Stimulated activated naive B cell treated with anti-CD40 and anti-IgM and Interleukin-4, amounts not matched to agents 10 μg/mL and 1 μg/mL and 100 μg/mL, for 72 hours (primary cell): ENCODE data around the gene SGMS1.

Experiments used
- ATAC-seq, 2 donors: fragments of 150-1000 bp; cut with Tn5 transposase; replicated peaks; 2 replicates each; pipeline ENCODE4 v1.10.0; 2021; ENCODE audit warnings: moderate library complexity in 1 of 2
- DNase-seq: peaks from one replicate; pipeline ENCODE4 v3.0.0; 2021
- H3K27ac Mint-ChIP-seq: one replicate; pipeline ENCODE4 v1.8.0; 2022; ENCODE audit warnings: mild to moderate bottlenecking, mixed read lengths
- H3K27me3 Mint-ChIP-seq, 2 donors: one replicate each; pipeline ENCODE4 v1.8.0; 2022; ENCODE audit warnings: mixed read lengths in 2 of 2
- H3K36me3 Mint-ChIP-seq, 2 donors: one replicate each; pipeline ENCODE4 v1.8.0; 2022; ENCODE audit warnings: mixed read lengths in 2 of 2, mild to moderate bottlenecking in 1 of 2
- H3K4me1 Mint-ChIP-seq, 2 donors: one replicate each; pipeline ENCODE4 v1.8.0; 2022; ENCODE audit warnings: mixed read lengths in 2 of 2, mild to moderate bottlenecking in 1 of 2
- H3K4me3 Mint-ChIP-seq, 2 donors: one replicate each; pipeline ENCODE4 v1.8.0; 2022; ENCODE audit warnings: mild to moderate bottlenecking in 2 of 2, mixed read lengths in 2 of 2, moderate library complexity in 1 of 2
- H3K9me3 Mint-ChIP-seq, 2 donors: one replicate each; pipeline ENCODE4 v1.8.0; 2022; ENCODE audit warnings: mixed read lengths in 2 of 2, mild to moderate bottlenecking in 1 of 2

The SGMS1 gene

GRCh38 chr10:50477287-50478203, 146.2 kb downstream of the SGMS1 start:
- DNase-seq = no peak
- Mint-ChIP-seq H3K36me3 (peaks cover 23 to 53% of the 10 kb centered on the region in 2 donors), H3K4me3 (no peak overlapping the region), H3K27me3 (no peaks in the 10 kb centered on the region), H3K4me1 (peaks cover 6 to 18% of the 10 kb centered on the region in 2 donors), H3K27ac (no peak overlapping the region), H3K9me3 (peaks cover 8% of the 10 kb centered on the region in 2 donors)
- ATAC-seq = no peak

GRCh38 chr10:50473756-50474155, 150.0 kb downstream of the SGMS1 start:
- no peak overlapping the region for H3K4me3 Mint-ChIP-seq
- H3K4me1 Mint-ChIP-seq = peaks cover 20 to 51% of the 10 kb centered on the region in 2 donors
- H3K36me3 Mint-ChIP-seq = peaks cover 19 to 30% of the 10 kb centered on the region in 2 donors
- peaks cover 8% of the 10 kb centered on the region in 2 donors for H3K9me3 Mint-ChIP-seq
- no peak for DNase-seq
- no peak overlapping the region for H3K27ac Mint-ChIP-seq
- no peak for ATAC-seq
- no peaks in the 10 kb centered on the region for H3K27me3 Mint-ChIP-seq

GRCh38 chr10:50472914-50473313, 150.8 kb downstream of the SGMS1 start:
- H3K4me1 Mint-ChIP-seq = peaks cover 20 to 59% of the 10 kb centered on the region in 2 donors
- no peaks in the 10 kb centered on the region for H3K27me3 Mint-ChIP-seq
- no peak overlapping the region for H3K4me3 Mint-ChIP-seq
- no peak overlapping the region for H3K27ac Mint-ChIP-seq
- no peak for DNase-seq
- ATAC-seq = no peak
- peaks cover 8% of the 10 kb centered on the region in 2 donors for H3K9me3 Mint-ChIP-seq
- H3K36me3 Mint-ChIP-seq = peaks cover 19 to 24% of the 10 kb centered on the region in 2 donors

- DNase-seq (no peak), ATAC-seq (no peak)
- H3K27me3 Mint-ChIP-seq = no peaks in the 10 kb centered on the region
- H3K4me3 Mint-ChIP-seq = no peak overlapping the region
- H3K27ac Mint-ChIP-seq = no peak overlapping the region
- H3K9me3 Mint-ChIP-seq = no peaks in the 10 kb centered on the region
- peaks cover 6 to 10% of the 10 kb centered on the region in 2 donors for H3K36me3 Mint-ChIP-seq
- peaks cover 27 to 72% of the 10 kb centered on the region in 2 donors for H3K4me1 Mint-ChIP-seq
These were observed 152.2 kb downstream of the SGMS1 start for GRCh38 chr10:50471583-50471975.

- no peaks in the 10 kb centered on the region for H3K9me3 Mint-ChIP-seq
- no peak overlapping the region for H3K27ac Mint-ChIP-seq
- peaks cover 2 to 6% of the 10 kb centered on the region in 2 donors for H3K36me3 Mint-ChIP-seq
- no peak overlapping the region for H3K4me3 Mint-ChIP-seq
- no peaks in the 10 kb centered on the region for H3K27me3 Mint-ChIP-seq
- H3K4me1 Mint-ChIP-seq = peaks cover 26 to 72% of the 10 kb centered on the region in 2 donors
- no peak for ATAC-seq
- DNase-seq = no peak
These were observed 152.8 kb downstream of the SGMS1 start for GRCh38 chr10:50470798-50471582.

GRCh38 chr10:50470345-50470744, 153.4 kb downstream of the SGMS1 start:
- peaks cover 28 to 68% of the 10 kb centered on the region in 2 donors for H3K4me1 Mint-ChIP-seq
- ATAC-seq = no peak
- H3K4me3 Mint-ChIP-seq = no peak overlapping the region
- H3K36me3 Mint-ChIP-seq = peaks cover 7 to 11% of the 10 kb centered on the region in 2 donors
- no peaks in the 10 kb centered on the region for H3K27me3 Mint-ChIP-seq
- no peaks in the 10 kb centered on the region for H3K9me3 Mint-ChIP-seq
- DNase-seq = no peak
- no peak overlapping the region for H3K27ac Mint-ChIP-seq

GRCh38 chr10:50469778-50470193, 154.0 kb downstream of the SGMS1 start:
- peak in 1 of 2 donors; percentile 45 for ATAC-seq
- Mint-ChIP-seq H3K27ac (no peak overlapping the region), H3K4me1 (peaks cover 28 to 73% of the 10 kb centered on the region in 2 donors)

GRCh38 chr10:50469288-50469687, 154.5 kb downstream of the SGMS1 start:
- DNase-seq (no peak), ATAC-seq (no peak)
- Mint-ChIP-seq H3K4me1 (peaks cover 28 to 73% of the 10 kb centered on the region in 2 donors), H3K9me3 (no peaks in the 10 kb centered on the region), H3K27me3 (no peaks in the 10 kb centered on the region), H3K27ac (no peak overlapping the region), H3K4me3 (no peak overlapping the region), H3K36me3 (peaks cover 13 to 19% of the 10 kb centered on the region in 2 donors)

More at GRCh38 chr10:50469778-50470193, 154.0 kb downstream of the SGMS1 start:
- Mint-ChIP-seq H3K27me3 (no peaks in the 10 kb centered on the region), H3K4me3 (no peak overlapping the region), H3K36me3 (peaks cover 13 to 17% of the 10 kb centered on the region in 2 donors), H3K9me3 (no peaks in the 10 kb centered on the region)
- no peak for DNase-seq

- no peak for ATAC-seq
- H3K9me3 Mint-ChIP-seq = no peaks in the 10 kb centered on the region
These were observed 156.5 kb downstream of the SGMS1 start for GRCh38 chr10:50467209-50467608.

GRCh38 chr10:50464004-50464409, 159.7 kb downstream of the SGMS1 start:
- H3K4me1 Mint-ChIP-seq = peaks cover 8 to 45% of the 10 kb centered on the region in 2 donors
- H3K4me3 Mint-ChIP-seq = no peak overlapping the region
- ATAC-seq (no peak), DNase-seq (no peak)
- H3K27ac Mint-ChIP-seq = no peak overlapping the region
- H3K9me3 Mint-ChIP-seq = no peaks in the 10 kb centered on the region
- no peaks in the 10 kb centered on the region for H3K27me3 Mint-ChIP-seq
- H3K36me3 Mint-ChIP-seq = peaks cover 30 to 44% of the 10 kb centered on the region in 2 donors

More at GRCh38 chr10:50467209-50467608, 156.5 kb downstream of the SGMS1 start:
- Mint-ChIP-seq H3K27ac (no peak overlapping the region), H3K27me3 (no peaks in the 10 kb centered on the region), H3K36me3 (peaks cover 19 to 33% of the 10 kb centered on the region in 2 donors), H3K4me1 (peaks cover 23 to 74% of the 10 kb centered on the region in 2 donors), H3K4me3 (no peak overlapping the region)
- DNase-seq = no peak

GRCh38 chr10:50461834-50462233, 161.9 kb downstream of the SGMS1 start:
- no peaks in the 10 kb centered on the region for H3K9me3 Mint-ChIP-seq
- peaks cover 30 to 51% of the 10 kb centered on the region in 2 donors for H3K36me3 Mint-ChIP-seq
- peaks cover 2 to 24% of the 10 kb centered on the region in 2 donors for H3K4me1 Mint-ChIP-seq
- H3K4me3 Mint-ChIP-seq = no peak overlapping the region
- H3K27me3 Mint-ChIP-seq = no peaks in the 10 kb centered on the region
- H3K27ac Mint-ChIP-seq = no peak overlapping the region
- ATAC-seq (no peak), DNase-seq (no peak)

- no peaks in the 10 kb centered on the region for H3K27me3 Mint-ChIP-seq
- H3K36me3 Mint-ChIP-seq = peaks cover 28 to 51% of the 10 kb centered on the region in 2 donors
- ATAC-seq = no peak
- DNase-seq = no peak
- H3K4me1 Mint-ChIP-seq = peaks cover 2 to 24% of the 10 kb centered on the region in 2 donors
- no peak overlapping the region for H3K4me3 Mint-ChIP-seq
- no peaks in the 10 kb centered on the region for H3K9me3 Mint-ChIP-seq
- no peak overlapping the region for H3K27ac Mint-ChIP-seq
These were observed 162.6 kb downstream of the SGMS1 start for GRCh38 chr10:50461123-50461522.

- no peaks in the 10 kb centered on the region for H3K27me3 Mint-ChIP-seq
- H3K36me3 Mint-ChIP-seq = peaks cover 18 to 26% of the 10 kb centered on the region in 2 donors
- no peak overlapping the region for H3K4me3 Mint-ChIP-seq
- ATAC-seq = no peak
- peaks cover 21 to 46% of the 10 kb centered on the region in 2 donors for H3K4me1 Mint-ChIP-seq
- no peak for DNase-seq
- H3K9me3 Mint-ChIP-seq = no peaks in the 10 kb centered on the region
- H3K27ac Mint-ChIP-seq = no peak overlapping the region
These were observed 167.0 kb downstream of the SGMS1 start for GRCh38 chr10:50456719-50457118.

- Mint-ChIP-seq H3K27ac (no peak overlapping the region), H3K36me3 (peaks cover 7 to 20% of the 10 kb centered on the region in 2 donors), H3K4me1 (peaks cover 25 to 46% of the 10 kb centered on the region in 2 donors), H3K9me3 (no peaks in the 10 kb centered on the region), H3K27me3 (no peaks in the 10 kb centered on the region), H3K4me3 (no peak overlapping the region)
- peak; percentile 70 to 80 for ATAC-seq
- DNase-seq = no peak
These were observed 169.8 kb downstream of the SGMS1 start for GRCh38 chr10:50453940-50454339.
